ENCODE data around the gene CFAP46.

The CFAP46 gene

DNA sequence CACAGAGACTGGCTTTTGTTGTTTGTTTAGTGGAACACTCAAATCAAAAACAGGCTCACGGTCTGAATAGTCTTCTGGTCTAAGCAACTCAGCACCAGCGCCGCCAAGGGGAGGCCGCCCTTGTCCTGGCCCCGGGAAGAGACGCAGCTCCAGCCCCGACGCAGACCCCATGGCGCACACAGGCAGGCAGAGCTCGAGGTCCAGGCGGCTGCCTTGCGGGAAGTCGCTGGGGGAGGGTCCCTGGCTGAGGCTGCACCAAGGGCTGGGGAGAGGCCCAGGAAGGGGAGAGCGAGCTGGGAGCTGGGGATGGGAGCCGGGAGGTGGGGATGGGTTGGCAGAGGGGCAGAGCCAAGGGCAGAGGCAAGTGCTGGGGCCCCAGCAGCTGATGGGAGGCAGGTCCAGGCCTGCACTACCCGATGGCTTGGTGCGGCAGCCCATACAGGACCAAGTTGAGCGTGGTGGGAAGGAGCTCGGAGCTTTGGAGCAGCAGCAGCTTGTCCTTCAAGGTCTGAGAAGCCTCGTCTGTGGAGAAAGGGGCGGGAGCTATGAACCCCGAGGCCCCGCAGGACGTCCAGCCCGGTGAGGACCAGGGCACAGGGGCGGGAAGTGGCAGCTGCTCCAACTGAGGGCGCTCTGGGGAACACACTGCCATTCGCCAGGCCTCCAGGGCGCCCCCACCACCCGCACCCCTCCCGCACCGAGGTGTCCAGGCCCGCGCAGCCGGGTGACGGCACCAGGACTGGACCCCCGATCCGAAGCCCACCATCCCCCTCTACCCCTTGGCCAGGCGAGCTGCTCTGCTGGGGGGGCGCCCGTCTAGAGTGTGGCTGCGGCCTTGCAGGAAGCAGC, 133.8 kb downstream of the CFAP46 start:
- TF ChIP-seq, protein P1, sequence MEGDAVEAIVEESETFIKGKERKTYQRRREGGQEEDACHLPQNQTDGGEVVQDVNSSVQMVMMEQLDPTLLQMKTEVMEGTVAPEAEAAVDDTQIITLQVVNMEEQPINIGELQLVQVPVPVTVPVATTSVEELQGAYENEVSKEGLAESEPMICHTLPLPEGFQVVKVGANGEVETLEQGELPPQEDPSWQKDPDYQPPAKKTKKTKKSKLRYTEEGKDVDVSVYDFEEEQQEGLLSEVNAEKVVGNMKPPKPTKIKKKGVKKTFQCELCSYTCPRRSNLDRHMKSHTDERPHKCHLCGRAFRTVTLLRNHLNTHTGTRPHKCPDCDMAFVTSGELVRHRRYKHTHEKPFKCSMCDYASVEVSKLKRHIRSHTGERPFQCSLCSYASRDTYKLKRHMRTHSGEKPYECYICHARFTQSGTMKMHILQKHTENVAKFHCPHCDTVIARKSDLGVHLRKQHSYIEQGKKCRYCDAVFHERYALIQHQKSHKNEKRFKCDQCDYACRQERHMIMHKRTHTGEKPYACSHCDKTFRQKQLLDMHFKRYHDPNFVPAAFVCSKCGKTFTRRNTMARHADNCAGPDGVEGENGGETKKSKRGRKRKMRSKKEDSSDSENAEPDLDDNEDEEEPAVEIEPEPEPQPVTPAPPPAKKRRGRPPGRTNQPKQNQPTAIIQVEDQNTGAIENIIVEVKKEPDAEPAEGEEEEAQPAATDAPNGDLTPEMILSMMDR (conservative IDR thresholded peaks at IDR 0.05; ENCODE audit: low read depth, low read length), result no peak
- DNase-seq (ENCODE audit: low read depth), result no peak
- H3K4me3 ChIP-seq (ENCODE audit: low read depth, low read length), result no peak overlapping the region

DNA sequence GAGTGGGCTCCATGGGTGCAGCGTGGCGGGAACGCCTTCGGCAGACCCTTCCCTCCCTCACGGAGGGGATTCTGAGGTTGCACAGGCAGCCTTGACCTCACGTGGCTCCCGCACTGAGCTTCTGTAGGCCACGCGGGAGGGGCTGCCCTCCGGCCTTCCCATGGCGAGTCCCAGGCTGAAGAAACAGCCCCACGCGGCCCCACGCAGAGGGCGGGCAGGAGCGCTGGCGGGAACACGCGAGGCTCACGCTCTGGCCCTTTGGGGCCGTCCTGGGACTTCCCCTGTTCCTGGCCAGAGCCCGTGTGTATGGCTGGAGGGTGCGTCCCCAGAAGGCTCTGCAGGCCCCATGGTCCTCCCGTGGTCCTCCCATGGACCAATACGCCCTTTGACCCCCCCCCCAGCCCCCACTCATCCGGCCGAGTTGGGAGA, 134.7 kb downstream of the CFAP46 start:
- no peak overlapping the region for H3K4me3 ChIP-seq (ENCODE audit: low read depth, low read length)
- no peak for DNase-seq (ENCODE audit: low read depth)
- TF ChIP-seq, protein P1 (conservative IDR thresholded peaks at IDR 0.05; ENCODE audit: low read depth, low read length), result no peak

DNA sequence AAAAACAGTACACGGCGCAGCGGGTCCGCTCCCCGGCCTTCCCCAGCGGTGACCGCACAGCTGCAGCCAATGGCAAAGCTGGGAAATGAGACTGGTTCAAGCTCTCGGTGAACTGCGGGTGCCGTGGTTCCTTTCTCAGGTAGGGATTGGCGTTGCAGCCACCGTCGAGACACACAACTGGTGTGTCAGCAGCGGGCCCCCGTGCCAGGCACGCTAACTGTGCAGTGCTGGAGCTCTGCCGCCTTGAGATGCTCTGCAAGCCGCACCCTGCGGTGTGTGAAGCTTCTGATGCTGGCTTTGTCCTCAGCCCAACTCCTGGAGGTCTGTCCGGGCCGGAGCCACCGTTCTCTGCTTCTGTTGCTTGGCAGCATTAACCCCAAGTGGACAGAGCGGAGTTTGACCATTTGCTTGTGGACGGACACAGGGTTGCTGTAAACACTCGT, 135.8 kb downstream of the CFAP46 start:
- no peak for DNase-seq (ENCODE audit: low read depth)
- TF ChIP-seq, protein P1 (conservative IDR thresholded peaks at IDR 0.05; ENCODE audit: low read depth, low read length), result no peak
- no peak overlapping the region for H3K4me3 ChIP-seq (ENCODE audit: low read depth, low read length)

DNA sequence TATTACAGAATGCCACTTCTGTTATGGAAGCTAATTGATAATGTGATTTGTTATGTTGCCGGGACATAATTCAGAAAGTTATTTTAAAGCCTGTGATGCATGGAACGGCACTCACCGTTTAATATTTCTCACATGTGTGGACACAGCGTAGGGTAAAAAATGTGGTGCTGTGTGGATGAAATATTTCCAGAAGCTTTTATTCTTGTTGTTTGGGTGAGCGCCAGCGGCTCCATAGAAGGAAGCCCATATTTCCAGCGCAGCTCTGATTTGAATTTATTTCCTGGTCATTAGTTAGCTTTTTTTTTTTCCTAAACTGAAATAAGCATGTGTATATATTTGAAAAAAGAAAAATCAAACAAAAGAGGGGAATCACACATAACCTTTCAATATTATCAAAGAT, 136.3 kb downstream of the CFAP46 start:
- H3K4me3 ChIP-seq (ENCODE audit: low read depth, low read length), result no peak overlapping the region
- DNase-seq (ENCODE audit: low read depth), result peak; percentile 17
- TF ChIP-seq, protein P1 (conservative IDR thresholded peaks at IDR 0.05; ENCODE audit: low read depth, low read length), result no peak

DNA sequence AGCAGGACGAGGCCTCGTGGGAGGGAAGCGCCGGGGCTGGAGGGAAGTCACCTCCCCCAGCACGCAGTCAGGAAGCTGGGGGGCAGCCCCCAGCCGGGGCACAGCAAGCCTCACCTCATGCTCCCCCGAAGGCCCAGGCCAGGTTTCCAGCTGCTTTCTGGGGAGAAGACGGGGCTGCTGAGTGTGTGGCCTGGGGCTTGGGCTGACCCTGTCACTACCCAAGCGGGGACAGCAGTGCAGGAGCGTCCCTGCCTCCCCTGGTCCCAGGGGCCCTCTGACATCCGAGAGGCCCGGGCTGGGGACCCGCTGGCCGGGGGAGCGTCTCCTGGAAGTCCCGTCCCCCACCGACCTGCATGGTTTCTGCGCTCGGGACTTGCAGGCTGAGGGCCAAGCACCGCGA, 136.8 kb downstream of the CFAP46 start:
- no peak for DNase-seq (ENCODE audit: low read depth)
- TF ChIP-seq, protein P1 (conservative IDR thresholded peaks at IDR 0.05; ENCODE audit: low read depth, low read length), result no peak
- H3K4me3 ChIP-seq (ENCODE audit: low read depth, low read length), result no peak overlapping the region

DNA sequence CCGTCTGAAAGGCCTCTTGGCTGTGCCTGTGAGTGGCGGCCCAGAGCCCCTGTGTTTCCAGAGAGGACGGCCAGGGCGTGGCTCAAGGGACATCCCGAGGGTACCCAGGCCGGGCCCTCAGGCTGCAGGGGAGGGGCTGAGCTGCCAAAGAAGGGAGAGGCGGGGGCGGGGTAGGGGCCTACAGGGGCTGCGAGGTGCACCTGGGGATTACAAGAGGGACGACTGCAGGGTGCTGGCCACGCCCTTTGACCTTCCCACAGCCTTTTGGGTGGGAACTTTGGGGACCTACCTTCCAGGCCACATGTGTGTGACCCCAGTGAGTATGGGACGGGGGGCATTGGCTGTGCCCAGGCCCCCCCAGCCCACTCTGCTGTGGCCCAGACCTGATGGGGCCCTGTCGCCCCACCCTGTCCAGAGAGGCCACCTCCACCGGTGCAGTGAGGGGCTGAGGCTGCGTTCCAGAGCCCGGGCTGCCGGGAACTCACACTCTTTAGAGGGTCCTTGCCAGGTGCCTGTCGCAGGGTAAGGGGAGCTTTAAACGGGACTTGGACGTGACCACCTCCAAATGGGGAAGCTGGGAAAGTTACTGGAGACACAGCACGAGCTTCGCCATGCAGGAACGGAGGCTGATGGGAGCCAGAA, 137.5 kb downstream of the CFAP46 start:
- no peak overlapping the region for H3K4me3 ChIP-seq (ENCODE audit: low read depth, low read length)
- DNase-seq (ENCODE audit: low read depth), result no peak
- TF ChIP-seq, protein P1 (conservative IDR thresholded peaks at IDR 0.05; ENCODE audit: low read depth, low read length), result no peak
